GM10847 (cell line): Measurements from ENCODE around the gene RNF167.

ENCODE experiments used
- POLR2A ChIP-seq: IDR thresholded peaks from 2 replicates; pipeline ENCODE4 v1.6.1; 2011; ENCODE audit not compliant: insufficient read length; ENCODE audit errors: extremely low read depth

RNF167 gene

DNA sequence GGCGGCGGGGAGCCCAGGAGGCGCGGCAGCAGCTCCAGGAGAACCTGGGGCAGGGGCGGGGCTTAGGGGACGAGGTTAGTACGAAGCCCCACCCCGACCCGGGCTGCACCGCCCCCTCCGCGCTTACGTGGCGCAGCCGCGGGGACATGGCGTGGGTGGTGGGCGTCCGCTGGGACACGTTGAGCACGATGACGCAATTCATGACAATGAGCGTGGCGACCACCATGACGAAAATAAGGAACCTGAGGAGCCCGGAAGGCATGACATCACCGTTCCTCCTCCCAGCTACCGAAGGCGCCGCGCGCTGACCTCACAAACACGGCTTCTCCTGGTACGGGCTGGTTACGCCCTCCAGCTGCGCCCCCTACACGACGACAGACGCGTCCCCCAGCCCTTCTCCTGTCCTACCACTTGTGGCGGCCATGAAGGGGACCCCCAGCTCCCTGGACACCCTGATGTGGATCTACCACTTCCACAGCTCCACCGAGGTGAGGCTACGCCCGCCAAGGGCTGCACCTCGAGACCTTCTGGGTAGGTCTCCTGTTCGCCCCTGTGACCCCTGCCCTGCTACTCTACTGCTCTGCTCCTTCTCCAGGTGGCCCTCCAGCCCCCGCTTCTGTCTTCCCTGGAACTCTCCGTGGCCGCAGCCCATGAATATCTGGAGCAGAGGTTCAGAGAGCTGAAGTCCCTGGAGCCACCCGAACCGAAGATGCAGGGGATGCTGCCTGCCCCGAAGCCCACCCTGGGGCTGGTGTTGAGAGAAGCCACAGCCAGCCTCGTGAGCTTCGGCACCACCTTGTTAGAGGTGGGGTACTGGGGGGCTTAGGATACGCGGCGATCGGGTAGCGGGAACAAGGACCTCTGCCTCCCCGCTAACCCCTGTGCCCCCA is 40.5 kb upstream of the RNF167 start, which contains the start of gene C17orf107:
Gene C17orf107 (plus strand): TSS at position 196 of the 890 bp plus-strand sequence. CDS start 227 bp downstream, at position 423.
- no peak for TF ChIP-seq POLR2A

DNA sequence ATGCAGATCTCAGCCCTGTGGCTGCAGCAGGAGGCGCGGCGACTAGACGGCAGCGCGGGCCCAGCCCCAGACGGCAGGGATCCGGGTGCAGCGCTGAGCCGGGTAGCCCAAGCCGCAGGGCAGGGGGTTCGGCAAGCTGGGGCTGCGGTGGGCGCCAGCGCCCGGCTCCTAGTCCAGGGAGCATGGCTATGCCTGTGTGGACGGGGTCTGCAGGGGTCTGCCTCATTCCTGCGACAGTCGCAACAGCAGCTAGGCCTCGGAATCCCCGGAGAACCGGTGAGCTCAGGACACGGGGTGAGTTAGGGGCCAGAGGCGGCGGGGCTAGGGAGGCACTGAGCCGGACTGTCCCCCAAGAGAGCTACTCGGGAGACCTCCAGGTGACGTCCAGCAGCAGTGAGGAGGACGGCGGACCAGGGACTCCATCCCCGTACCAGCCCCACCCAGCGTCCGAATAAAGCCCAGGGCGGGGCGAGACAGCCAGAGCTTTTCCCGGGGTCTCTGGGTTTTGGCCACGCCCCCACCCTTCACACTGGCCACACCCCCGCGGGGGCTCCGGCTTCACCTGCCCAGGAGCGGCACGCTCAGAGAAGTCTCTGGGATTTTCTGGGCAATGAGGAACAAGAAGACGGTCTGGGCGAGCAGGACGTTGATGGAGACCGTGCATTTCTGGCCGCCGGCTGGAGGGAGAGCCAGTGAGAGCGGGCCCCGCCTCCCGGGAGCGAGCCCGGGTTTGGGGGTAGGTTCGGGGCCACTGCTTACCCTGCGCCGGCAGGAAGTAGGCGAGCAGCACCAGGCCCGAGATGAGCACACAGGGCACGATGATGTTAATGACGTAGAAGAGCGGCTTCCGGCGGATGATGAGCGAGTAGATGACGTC is 39.6 kb upstream of the RNF167 start:
- no peak for TF ChIP-seq POLR2A

DNA sequence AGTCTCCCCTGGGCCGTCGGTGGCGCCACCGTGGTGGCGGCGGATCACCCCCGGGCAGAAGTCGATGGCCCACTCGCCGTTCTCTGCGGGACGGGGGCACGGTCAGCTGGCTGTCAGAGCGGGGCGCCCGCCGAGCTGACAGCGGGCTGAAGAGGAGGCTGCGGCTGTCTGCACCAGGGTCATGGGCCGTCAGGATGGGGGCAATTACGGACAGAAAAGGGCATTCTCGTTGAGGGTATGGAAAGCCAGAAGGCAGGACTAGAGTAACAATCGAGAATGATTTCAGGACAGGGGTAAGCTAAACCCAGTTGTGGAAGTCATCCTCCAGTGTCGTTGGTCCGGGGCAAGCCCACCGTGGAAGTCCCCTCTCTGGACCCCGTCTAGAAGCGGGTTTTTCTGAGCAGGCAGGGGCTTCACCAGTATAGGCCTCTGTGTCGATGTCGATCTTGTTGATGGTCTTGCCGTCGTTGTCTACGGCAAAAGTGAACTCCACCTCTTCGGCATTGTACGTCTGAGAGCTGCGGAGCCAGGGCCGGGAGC is 38.9 kb upstream of the RNF167 start:
- no peak for TF ChIP-seq POLR2A

DNA sequence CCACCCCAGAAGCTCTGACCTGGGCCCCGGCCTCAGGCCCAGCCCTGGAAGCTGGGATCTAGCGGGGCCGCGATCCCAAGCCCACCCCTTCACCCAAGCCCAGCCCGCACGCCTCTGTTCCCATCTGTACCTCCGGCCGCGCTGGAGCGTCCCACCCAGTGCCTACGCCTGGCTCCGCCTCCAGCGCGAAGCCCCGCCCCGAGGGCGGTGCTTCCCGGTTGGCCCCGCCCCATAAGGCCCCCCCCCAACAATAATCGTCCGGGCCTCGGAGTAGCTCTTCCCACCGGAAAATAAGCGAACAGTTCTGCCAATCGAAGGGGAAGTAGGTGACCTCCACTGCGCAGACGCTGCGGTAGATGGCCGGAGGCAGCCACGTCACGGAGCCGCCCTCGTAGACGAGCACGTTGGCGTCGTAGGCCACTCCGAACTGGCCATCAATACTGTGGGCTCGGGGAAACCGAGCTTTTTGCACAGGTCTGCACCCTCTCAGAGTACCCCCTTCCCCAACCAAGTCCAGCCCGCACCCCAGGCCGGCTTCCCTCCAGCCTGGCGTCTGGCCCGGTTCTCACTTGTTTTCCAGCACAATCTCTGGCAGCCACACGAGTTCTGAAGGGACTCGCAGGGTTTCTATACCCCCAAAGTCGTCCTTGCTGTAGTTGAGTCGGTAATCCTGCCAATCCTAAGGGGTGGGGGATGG is 38.3 kb upstream of the RNF167 start:
- TF ChIP-seq POLR2A: no peak

DNA sequence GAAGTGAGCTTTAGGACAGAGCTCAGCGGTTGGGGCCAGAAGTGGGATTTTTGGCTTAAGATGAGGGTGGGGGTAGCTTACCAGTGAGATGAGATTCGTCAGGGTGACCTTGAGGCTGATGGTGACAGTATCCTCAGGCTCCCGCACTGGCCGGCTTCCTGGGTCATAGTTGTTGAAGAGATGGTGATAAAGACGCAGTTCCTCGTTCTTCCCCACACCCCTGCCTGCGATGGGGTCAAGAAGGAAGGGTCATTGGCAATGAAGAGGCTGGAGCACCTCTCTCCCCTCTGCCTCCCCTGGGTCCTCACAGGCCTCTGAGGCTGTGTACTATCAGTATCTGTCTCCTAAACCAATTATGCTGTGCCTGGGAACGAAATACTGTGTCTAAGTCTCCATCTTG is 37.5 kb upstream of the RNF167 start:
- no peak for TF ChIP-seq POLR2A

DNA sequence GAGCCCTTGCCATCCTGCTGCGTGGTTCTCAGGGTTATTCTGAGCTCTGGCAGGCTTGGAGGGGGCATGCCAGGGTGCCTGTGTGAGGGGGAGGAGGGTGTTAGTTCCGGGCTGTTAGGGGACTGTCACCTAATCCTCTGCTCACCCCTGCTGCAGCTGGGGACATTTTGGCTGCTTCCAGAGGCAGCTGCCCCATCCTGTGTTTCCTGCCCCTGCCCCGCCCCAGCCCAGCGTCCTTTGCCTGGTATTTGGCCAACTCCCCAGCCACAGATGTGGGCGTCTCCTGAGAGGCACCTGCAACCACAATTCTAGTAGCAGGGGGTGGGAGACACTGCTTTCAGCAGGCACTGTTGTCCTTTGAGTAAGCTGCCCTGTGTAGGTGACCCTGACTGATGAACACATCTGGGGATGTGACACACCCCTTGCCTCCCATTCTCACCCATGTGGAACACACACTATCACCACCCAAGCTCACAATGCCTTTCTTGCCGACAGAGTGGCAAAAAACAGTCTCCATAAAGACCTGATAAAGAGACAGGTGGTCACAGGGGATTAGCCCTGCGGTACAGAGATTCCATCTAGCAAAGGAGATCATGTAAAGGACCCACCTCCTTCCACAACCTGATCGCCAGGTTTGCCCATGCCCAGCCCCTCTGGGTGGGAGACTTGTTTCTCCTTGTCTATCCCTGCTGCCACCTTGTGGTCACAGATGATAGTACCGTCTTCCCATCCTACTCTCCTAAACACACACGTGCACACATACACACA is 36.8 kb upstream of the RNF167 start, which contains the start of gene CHRNE:
Gene CHRNE (minus strand): TSS at position 48 of the 768 bp plus-strand sequence. CDS start 35 bp downstream, at position 13.
- TF ChIP-seq POLR2A: no peak

DNA sequence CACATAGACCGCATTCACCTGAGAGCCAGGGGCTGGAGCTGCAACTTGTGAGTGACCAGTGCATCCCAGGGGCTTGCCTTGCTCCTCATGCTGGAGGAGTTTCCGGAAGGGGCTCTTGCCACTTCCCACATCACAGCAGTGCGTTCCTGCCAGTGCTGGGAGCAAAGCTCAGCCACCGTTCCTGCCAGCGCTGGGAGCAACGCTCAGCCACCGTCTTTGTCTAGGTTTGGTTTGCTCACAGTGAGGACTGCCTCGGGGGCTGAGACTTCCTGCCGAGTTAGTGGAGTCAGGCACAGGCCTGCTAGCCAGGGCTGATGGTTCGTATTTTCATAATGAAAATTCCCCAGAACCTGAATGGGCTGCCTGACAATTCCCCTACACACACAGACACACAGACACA is 31.8 kb upstream of the RNF167 start:
- TF ChIP-seq POLR2A: no peak

DNA sequence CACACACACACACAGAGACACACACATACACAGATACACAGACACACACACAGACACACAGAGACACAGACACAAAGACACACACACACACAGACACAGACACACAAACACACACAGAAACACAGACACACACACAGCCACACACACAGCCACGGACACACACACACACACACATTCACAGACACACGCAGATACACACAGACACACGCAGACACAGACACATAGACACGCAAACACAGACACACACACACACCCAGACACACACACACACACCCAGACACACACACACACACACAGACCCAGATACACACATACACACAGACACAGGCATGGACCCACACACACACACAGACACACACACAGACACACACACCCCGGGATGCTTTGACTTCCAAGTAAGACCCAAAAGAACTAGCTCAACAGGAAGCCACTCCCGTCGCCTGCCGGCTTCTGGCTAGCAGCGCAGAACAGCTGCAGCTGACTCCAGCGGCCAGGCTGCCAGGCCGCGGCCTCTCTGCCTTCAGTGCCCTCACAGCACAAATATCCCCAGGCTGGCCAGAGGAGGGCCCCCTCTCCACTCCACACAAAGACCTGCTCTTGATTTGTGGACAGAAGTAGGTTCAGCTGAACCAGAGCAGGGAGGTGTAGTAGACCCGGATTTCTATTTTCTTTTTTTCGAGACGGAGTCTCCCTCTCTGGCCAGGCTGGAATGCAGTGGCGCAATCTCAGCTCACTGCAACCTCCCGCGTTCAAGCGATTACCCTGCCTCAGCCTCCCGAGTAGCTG is 31.2 kb upstream of the RNF167 start:
- TF ChIP-seq POLR2A: no peak

DNA sequence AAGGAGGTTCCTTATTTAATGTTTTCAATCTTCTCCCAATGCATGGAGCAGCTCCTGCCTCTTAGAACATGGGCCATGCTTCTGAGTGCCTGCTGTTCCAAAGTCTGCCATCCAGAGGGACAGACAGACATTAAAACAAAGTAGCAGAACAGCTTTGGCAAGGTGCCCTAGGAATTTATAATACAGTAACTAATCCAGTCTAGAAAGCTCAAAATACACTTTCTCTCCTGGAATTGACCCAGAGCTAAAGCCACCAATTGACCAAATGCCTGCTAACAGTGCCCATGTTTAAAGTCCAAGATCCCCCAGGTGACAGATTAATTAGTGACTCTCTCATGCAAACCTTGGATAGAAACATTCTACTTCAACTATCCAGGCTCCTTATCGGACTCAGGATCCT is 26.1 kb upstream of the RNF167 start:
- no peak for TF ChIP-seq POLR2A

DNA sequence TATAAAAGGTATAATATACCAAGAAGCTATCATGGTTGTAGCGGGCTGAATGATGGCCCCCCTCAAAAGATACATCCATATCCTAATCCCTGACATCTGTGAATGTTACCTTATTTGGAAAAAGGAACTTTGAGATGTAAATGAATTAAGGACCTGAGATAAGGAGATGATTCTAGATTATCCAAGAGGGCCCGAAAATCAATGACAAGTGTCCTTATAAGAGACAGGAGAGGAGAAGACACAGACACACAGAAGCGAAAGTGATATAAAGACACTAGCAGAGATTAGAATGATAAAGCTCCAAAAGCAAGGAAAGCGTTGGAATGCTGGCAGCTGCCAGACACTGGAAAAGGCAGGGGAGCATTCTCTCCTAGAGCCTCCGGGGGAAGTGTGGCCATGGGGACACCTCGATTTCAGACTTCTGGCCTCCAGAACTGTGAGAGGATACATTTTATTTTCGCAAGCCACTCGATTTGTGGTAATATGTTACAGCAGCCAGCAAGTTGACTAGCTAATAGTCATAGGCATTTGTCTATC is 20.5 kb upstream of the RNF167 start:
- no peak for TF ChIP-seq POLR2A

DNA sequence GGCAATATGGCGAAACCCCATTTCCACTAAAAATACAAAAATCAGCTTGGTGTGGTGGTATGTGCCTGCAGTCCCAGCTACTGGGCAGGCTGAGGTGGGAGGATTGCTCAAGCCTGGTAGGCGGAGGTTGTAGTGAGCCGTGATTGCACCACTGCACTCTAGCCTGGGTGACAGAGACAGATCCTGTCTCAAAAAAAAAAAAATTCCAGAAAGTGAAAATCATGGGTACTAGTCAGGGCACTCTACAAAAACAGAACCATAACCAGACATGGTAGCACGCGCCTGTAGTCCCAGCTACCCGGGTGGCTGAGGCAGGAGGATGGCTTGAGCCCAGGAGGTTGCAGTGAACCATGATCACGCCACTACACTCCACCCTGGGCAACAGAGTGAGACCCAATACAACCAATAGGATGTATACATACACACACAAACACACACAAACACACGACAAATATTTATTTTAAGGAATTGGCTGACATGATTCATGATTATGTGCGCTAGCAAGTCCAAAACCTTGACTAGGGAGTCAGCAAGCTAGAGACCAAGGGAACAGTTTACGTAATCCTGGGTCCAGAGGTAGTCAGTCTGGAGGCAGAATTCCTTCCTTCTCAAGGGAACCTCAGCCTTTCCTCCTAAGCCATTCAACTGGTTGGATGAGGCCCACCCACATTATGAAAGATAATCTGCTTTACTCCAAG is 19.6 kb upstream of the RNF167 start:
- no peak for TF ChIP-seq POLR2A

DNA sequence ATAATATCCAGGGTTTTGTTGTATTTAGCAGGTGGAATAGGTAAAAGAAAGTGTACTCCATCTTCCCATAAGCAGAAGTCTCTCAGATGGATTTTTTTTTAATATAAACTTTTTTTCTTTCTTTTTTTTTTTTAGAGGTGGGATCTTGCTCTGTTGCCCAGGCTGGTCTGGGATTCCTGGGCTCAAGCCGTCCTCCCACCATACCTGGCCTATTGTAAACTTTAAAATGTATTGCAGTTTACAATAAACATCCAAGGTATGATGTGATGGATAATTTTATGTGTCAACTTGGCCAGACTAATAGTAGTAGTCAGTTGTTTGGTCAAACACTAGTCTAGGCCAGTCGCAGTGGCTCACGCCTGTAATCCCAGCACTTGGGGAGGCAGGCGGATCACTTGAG is 18.7 kb upstream of the RNF167 start:
- no peak for TF ChIP-seq POLR2A

DNA sequence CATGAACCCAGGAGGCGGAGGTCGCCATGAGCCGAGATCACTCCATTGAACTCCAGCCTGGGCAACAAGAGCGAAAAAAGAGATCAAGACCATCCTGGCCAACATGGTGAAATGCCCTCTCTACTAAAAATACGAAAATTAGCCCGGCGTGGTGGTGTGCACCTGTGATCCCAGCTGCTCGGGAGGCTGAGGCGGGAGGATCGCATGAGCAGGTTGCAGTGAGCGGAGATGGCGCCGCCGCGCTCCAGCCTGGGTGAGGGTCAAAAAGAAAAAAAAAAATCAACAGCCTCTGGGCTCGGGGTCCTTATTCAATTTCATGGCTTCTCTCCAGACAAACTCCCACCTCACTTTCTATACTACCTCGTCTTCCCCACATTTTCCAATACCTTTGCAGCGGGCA is 11.2 kb upstream of the RNF167 start:
- no peak for TF ChIP-seq POLR2A
